SK-N-SH treated with all-trans-retinoic acid at 6 μM for 48 hours (cell line): Measurements from ENCODE around the gene CASKIN1.
"Not testable (repeated sequence)": the region's sequence is repeated elsewhere in the genome, so short reads cannot be mapped to it uniquely, and the experiment has no call there.

ENCODE experiments used
- ARNTL ChIP-seq: fragments of 450-650 bp; formaldehyde crosslinking; IDR thresholded peaks from 2 replicates; pipeline ENCODE4 v1.5.0; 2020; ENCODE audit warnings: low read depth, mild to moderate bottlenecking, moderate library complexity, borderline replicate concordance
- BACH2 ChIP-seq: fragments of 250-450 bp; sonication (Bioruptor Pico); IDR thresholded peaks from 2 replicates; pipeline ENCODE4 v1.9.0; 2021; ENCODE audit warnings: mild to moderate bottlenecking, borderline replicate concordance
- ZC3H10 ChIP-seq: fragments of 250-450 bp; sonication (Bioruptor Pico); IDR thresholded peaks from 2 replicates; pipeline ENCODE4 v1.5.1; 2021; ENCODE audit warnings: mild to moderate bottlenecking, moderate library complexity
- ZFP30 ChIP-seq: fragments of 450-650 bp; formaldehyde crosslinking; IDR thresholded peaks from 2 replicates; pipeline ENCODE4 v1.5.0; 2022; ENCODE audit warnings: mild to moderate bottlenecking, moderate library complexity
- ZNF565 ChIP-seq: fragments of 450-650 bp; formaldehyde crosslinking; conservative IDR thresholded peaks from 2 replicates; pipeline ENCODE4 v1.5.0; 2020; ENCODE audit warnings: low read depth, mild to moderate bottlenecking, moderate library complexity
- TF ChIP-seq, protein P1 (sequence below): fragments of 250-450 bp; sonication (Bioruptor Pico); IDR thresholded peaks from 2 replicates; pipeline ENCODE4 v1.5.1; 2021; ENCODE audit warnings: mild to moderate bottlenecking, moderate library complexity
- TF ChIP-seq, protein P2 (sequence below): fragments of 250-450 bp; sonication (Bioruptor Pico); IDR thresholded peaks from 2 replicates; pipeline ENCODE4 v1.8.0; 2020; ENCODE audit warnings: mild to moderate bottlenecking, moderate library complexity, borderline replicate concordance
- TF ChIP-seq, protein P3 (sequence below): fragments of 250-450 bp; sonication (Bioruptor Pico); IDR thresholded peaks from 2 replicates; pipeline ENCODE4 v1.8.0; 2021; ENCODE audit warnings: low read depth, mild to moderate bottlenecking, moderate library complexity, borderline replicate concordance

DNA sequence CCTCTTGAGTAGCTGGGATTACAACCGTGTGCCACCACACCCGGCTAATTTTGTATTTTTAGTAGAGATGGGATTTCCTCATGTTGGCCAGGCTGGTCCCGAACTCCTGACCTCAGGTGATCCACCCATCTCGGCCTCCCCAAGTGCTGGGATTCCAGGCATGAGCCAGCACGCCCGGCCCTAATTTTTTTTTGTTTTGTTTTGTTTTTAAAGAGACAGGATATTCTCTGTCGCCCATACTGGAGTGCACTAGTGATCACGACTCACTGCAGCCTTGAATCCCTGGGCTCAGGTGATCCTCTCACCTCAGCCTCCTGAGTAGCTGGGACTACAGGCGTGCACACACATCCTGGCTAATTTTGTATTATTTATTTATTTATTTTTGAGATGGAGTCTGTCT, 43.9 kb upstream of the CASKIN1 start:
- TF ChIP-seq, protein P1, sequence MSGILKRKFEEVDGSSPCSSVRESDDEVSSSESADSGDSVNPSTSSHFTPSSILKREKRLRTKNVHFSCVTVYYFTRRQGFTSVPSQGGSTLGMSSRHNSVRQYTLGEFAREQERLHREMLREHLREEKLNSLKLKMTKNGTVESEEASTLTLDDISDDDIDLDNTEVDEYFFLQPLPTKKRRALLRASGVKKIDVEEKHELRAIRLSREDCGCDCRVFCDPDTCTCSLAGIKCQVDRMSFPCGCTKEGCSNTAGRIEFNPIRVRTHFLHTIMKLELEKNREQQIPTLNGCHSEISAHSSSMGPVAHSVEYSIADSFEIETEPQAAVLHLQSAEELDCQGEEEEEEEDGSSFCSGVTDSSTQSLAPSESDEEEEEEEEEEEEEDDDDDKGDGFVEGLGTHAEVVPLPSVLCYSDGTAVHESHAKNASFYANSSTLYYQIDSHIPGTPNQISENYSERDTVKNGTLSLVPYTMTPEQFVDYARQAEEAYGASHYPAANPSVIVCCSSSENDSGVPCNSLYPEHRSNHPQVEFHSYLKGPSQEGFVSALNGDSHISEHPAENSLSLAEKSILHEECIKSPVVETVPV, result not testable (repeated sequence)
- TF ChIP-seq ZFP30; ARNTL (CRISPR knock-in tag); ZNF565 (CRISPR knock-in tag); BACH2 (CRISPR knock-in tag); ZC3H10 (CRISPR knock-in tag): not testable (repeated sequence)
- TF ChIP-seq, protein P2, sequence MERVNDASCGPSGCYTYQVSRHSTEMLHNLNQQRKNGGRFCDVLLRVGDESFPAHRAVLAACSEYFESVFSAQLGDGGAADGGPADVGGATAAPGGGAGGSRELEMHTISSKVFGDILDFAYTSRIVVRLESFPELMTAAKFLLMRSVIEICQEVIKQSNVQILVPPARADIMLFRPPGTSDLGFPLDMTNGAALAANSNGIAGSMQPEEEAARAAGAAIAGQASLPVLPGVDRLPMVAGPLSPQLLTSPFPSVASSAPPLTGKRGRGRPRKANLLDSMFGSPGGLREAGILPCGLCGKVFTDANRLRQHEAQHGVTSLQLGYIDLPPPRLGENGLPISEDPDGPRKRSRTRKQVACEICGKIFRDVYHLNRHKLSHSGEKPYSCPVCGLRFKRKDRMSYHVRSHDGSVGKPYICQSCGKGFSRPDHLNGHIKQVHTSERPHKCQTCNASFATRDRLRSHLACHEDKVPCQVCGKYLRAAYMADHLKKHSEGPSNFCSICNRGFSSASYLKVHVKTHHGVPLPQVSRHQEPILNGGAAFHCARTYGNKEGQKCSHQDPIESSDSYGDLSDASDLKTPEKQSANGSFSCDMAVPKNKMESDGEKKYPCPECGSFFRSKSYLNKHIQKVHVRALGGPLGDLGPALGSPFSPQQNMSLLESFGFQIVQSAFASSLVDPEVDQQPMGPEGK, result not testable (repeated sequence)
- TF ChIP-seq, protein P3, sequence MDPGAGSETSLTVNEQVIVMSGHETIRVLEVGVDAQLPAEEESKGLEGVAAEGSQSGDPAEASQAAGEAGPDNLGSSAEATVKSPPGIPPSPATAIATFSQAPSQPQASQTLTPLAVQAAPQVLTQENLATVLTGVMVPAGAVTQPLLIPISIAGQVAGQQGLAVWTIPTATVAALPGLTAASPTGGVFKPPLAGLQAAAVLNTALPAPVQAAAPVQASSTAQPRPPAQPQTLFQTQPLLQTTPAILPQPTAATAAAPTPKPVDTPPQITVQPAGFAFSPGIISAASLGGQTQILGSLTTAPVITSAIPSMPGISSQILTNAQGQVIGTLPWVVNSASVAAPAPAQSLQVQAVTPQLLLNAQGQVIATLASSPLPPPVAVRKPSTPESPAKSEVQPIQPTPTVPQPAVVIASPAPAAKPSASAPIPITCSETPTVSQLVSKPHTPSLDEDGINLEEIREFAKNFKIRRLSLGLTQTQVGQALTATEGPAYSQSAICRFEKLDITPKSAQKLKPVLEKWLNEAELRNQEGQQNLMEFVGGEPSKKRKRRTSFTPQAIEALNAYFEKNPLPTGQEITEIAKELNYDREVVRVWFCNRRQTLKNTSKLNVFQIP (CRISPR knock-in tag), result not testable (repeated sequence)
